NCI-H510A treated with DMSO at 0.1 percent for 48 hours (cell line): ENCODE results near the gene MGAT4A.
"Not testable (repeated sequence)": the region's sequence is repeated elsewhere in the genome, so short reads cannot be mapped to it uniquely, and the experiment has no call there.

Experiments used
- DNase-seq: peaks from one replicate; lab custom pipeline; 2025; lab: John Stamatoyannopoulos, UW

The MGAT4A gene

DNA sequence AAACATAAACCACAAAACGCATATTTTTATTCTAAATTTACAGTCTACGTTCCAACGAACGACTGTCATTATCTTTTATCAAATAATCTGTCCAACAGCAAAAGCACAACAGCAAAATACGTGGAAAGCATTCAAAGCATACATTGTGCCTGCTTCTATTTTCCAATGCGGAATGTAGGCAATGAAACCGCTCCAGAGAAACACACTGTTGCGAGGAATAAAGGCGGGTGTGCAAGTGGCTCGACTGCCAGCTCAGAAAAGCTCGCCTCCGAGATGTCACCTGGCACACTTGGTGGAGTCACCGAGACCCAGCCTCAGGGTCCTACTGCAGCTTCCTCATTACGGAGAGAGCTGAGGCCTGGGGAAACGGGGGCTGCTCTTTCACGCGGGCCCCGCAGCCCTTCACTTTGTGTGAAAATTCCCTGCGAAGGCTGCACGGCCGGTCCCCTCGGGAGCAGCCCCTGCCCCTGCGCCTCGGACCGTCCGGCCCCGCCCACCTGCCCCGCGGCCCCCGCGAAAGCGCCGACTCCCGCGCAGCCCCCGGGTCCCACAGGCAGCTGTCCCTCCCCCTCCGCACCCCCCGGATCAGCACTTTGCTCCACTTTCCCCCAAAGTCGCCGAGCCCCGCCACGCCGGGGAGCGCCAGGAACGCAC is 752 bp downstream of the MGAT4A start:
- DNase-seq = peak; percentile 37

DNA sequence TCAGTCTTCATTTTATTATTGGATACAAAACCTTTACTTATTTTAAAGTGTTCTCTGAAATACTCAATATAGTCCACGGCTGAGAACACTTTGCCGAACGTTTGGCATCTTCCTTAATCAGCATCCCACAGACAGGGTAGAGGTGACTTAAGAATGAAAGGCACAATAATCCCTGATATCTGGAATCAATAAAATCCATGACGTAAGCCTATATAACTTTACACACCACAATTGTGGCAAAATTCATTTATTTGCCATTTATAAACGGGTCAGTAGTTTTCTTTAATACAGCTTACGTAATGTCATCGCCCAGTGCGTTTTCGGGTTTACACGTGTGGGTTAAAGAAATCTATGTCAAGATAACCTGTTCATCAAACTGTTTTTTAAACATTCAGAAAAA is 1.3 kb downstream of the MGAT4A start:
- no peak for DNase-seq

DNA sequence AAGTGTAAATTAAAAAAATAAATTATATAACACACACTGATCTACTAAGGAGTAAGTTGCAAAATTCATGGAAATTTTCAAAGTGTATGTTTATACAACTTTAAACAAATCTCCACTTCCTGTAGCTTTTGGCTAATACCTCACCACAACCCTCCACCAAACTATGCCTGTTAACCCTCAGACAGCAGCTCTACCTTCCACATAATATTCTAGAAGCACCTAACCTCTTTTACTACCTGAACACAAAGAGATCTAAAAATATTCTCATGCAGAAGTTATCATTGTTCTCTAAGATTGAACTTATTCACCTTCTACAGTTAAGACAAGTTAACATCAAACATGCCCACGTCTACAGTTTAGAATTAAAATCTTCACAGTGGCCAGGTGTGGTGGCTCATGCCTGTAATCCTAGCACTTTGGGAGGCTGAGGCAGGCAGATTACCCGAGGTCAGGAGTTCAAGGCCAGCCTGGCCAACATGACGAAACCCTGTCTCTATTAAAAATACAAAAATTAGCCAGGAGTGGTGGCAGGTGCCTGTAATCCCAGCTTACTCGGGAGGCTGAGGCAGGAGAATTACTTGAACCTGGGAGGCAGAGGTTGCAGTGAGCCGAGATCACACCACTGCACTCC is 2.7 kb downstream of the MGAT4A start:
- DNase-seq = not testable (repeated sequence)

DNA sequence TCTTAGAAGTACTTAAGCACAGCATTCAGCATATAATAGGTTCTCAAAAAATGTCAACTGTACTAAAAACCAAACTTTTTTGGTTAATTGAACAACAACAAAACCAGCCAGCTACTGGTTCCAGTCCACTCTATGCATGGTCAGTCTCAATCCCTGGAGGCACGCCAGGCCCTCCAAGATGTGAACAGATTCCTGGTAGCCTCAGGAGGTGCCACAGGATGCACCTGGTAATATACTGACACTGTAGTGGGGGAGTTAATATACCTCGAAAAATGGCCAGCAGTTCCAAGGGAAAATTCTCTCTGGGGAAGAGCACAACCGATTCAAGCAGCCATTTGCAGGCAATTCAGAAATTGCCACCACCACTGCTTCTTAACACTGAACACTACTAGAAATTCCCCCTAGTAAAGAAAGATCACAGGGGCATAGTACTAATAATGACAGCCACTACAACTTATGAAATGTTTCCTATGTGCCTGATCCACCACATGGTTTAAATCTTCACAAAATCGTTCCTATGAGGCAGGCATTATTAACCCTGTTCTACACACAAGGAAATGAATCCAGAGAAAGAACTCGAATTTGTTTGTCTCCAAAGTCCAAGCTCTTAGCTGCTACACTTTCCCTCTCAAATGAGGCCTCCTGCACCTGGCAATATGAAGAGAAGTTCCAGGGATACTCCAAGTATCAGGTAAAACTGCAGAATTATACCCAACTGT is 3.4 kb downstream of the MGAT4A start:
- no peak for DNase-seq

DNA sequence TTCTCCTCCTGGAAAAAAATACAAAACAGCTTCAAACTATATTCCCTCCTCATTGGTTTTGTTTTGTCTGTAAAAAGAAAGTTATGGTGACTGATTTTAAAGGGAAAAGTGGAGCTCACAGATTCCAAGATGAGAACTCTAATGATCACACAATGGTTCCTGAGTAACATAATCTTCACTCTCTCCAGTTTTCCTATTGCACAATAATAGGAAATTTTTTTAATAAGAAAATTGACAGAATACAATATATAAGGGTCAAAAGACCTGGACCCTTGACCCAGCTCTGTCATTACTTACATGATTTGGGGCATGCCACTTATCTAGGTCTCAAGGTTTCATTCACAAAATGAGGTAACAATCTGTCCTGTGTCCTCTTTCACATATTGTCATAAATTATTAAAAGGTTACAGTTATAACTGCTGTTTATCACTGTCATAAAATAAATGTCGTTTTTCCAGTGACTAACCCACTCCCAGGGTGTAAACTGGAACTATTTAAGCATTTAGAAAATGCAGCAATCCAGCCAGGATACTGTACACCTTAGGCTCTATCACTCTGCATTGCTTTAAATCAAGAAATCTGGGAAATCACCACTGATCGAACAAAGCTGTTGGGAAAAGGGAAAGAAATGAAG is 4.1 kb downstream of the MGAT4A start:
- DNase-seq = no peak

DNA sequence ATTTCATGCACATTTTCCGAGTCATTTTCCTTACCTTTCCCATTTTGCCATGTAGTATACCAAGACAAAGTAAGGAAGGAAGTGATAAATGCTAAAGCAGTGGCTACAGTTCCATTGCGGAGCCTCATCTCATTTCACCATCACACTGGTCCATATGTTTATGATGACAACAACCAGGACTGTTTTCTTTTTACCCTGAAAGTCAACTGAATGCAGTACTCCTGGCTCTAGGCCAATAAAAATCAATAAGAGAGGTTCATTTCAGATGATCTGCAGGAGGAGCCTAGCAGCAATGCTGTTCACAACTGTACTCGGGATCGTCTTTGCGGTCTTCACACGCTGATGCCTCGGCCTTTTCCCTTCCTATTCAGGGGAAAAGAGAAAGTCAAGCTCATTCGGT is 4.7 kb downstream of the MGAT4A start:
- DNase-seq = no peak

DNA sequence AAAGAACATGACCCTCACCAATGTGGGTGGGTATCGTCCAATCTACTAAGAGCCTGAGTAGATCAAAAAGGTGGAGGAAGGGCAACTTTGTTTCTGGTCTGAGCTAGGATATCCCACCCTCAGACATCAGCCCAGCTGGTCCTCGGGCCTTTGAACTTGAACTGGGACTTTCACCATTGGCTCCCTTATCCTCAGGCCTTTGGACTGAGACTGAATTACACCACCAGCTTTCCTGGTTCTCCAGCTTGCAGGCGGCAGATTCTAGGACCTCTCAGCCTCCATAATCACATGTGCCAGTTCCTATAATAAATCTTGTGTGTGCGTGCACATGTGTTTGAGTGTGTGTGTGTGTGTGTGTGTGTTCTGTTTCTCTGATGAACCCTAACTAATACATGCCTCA is 10.6 kb downstream of the MGAT4A start:
- DNase-seq = no peak

DNA sequence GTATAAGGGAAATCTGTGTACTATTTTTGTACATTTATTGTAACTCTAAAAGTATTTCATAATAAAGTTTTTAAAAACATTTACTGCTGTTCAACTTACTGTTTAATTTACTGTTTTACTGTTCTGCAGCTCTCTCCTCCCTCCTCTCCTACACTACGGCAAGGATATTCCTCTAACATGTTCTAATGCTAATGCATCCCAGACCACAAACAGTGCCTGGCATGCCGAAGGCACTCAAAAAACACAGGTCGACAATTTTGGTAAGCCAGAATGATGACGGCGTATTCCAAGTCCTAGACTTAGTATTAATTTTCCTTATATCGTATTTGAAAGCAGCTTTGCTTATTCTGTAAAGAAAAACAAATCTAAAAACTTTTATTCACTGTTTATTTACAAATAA is 13.3 kb downstream of the MGAT4A start:
- no peak for DNase-seq

DNA sequence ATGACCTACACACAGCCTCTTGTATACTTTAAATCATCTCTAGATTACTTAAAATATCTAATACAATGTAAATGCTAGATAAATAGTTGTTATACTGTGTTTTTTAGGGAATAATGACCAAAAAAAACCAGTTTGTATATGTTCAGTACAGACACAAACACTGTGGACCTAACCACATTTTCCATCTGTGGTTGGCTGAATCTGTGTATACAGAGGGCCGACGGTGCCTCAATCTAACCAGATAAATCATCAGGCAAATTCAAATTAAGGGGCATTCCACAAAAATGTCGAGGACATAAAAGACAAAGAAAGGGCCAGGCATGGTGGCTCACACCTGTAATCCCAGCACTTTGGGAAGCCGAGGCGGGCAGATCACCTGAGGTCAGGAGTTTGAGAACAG is 14.1 kb downstream of the MGAT4A start:
- DNase-seq = no peak

DNA sequence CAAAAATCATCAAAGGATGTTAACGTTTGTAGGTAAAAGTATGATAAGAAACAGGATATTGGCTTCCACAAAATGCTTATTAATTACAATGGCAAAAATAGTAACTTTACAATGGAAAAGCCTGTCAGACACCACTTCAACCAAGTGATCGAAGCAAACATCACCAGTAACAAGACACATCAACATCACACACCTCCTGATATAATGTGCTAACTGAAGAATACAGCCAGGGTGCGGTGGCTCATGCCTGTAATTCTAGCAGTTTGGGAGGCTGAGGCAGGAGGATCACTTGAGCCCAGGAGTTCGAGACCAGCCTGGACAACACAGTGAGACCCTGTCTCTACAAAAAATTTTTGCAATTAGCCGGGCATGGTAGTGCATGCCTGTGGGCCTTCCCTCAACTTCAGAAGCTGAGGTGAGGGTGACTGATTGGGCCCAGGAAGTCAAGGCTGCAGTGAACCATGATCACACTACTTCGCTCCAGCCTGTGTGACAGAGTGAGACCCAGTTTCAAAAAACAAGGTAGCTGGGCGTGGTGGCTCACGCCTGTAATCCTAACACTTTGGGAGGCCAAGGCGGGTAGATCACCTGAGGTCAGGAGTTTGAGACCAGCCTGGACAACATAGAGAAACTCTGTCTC is 15.0 kb downstream of the MGAT4A start:
- DNase-seq = no peak

DNA sequence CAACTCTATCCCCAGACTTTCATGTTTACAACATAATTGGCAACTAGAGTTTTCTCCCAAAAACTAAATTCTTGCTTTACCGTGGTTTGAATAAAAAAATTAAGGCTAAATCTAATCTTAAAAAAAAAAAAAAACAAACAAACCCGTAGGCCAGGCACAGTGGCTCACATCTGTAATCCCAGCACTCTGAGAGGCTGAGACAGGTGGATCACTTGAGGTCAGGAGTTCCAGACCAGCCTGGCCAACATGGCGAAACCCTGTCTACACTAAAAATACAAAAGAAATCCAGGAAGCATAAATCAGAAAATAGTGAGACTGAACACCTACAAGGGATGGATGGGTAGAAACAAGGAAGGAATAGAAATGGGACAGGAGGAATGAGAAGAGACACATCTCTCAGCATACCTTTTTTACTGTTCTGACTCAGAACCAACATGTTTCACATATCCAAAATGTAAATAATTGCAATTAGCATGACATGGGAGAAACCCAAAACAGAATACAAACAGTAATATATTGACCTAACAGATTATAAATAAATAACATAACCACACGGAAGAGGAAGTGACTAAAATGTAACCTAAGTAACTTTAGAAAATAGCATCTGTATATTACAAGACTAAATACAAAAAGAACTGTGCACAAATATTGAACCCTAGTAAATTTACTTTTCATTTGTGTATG is 17.5 kb downstream of the MGAT4A start:
- DNase-seq = no peak

DNA sequence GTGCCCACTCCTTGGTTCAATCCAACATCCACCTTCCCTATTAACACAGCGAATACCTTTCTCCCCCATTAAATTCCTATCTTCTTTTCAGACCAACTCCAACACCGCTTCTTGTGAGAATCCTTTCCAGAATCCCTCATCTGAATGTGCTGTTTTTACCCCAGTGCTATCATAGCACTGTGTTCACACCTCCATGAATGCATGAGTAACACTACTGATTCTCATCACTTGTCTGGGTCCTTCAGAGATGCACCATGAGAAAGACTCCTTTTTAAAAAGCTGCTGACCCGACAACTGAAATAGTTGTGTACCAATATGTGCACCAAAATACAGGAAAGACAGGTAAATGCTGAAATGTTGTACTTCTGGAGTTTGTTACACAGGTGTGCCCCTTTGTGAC is 18.8 kb downstream of the MGAT4A start:
- DNase-seq = no peak

DNA sequence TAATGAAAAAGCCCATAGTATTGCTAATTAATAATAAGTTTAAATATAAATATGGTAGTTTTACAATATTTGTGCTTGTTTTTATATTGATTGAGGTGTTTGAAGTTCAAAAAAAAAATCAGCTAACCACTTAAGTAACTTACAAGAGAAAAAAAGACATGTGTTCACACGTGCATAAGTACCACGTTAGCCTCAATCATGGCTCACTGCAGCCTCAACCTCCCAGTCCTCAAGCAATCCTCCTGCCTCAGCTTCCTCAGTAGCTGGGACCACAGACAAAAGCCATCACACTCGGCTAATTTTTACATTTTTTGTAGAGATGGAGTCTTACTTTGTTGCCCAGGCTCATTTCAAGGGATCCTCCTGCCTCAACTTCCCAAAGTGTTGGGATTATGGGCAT is 19.4 kb downstream of the MGAT4A start:
- no peak for DNase-seq

DNA sequence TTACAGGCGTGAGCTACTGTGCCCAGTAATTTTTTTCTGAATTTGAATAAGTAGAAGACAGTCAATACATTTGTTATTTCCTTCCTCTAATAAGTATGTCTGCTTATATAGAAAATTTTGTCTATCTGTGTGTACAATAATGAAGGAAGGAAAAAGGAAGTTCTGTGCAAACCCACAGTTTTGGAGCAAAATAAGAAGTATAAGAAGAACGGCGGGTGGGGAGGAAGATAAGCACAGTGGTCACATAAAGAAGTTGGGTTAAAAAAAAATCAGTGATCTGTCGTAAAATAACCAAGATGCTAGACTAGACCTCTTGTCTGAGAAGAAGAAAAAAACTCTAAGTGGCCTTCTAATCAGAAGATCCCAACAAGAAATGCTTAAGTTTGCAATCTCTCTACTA is 20.2 kb downstream of the MGAT4A start:
- DNase-seq = no peak

DNA sequence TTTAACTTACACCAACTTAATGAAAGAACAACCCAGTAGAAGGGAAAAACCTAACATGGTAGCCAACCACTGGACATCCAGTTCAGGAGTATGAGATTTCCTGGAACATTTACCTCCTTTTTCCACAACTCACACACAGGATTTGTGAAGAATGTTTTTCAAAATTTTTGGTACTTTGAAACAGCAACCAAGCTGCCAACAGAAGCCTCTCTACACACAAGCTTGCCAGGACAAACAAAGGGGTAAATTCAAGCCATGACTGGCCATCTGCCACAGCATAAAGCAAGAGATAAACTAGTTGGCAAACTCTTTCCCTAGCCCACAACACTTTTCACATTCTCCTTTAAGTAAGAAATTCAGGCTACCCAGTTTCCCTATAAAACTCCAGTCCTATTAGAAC is 21.4 kb downstream of the MGAT4A start:
- DNase-seq = no peak

DNA sequence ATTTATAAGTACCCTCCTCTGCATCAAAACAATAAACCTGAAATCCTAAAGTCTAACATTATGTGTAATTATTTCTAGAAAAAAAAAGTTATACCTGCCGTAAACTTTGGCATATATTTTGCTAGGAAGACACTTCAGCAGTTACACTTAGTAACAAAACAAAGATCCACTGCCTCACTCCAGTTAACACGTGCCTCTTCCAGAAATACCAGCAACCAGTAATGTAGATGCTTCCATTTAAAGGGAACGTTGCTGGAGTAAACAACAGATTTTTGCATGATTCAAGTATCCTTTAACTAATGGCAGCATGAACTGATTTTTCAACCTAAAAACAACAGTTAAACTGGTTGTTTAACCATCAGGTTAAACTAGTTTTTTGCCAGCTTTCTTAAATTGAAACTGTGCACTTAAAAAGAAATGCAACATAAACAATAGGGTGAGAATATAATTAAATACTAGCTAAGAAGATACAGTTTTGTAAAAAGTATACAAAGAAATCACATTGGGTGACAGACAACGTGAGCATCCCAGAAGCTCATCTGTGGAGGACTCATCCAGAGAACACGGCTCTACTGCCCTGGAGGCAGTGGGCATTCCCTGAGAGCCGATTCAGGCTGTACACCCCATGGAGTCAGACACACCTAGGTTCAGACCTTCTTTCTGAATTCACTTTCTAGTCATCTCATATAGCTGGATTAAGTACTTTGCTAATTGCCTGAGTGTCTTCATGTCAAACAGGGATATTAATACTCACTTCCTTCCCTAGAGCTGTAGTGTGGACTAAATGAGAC is 22.3 kb downstream of the MGAT4A start:
- DNase-seq = no peak

DNA sequence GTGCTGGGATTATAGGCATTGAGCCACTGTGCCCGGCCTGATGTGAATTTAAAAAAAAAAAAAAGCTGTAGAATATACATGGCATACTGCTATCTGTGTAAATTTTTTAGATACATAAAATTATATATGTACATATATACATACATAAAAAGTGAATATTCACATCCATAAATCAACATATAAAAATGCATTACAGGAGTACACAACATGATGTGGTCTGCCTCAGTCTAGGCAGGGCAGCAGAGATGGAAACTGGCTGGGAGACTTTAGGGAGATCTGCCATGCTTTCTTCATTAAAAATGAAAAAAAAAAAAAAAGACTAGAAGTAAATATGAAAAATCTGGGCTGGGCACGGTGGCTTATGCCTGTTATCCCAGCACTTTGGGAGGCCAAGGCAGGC is 24.3 kb downstream of the MGAT4A start:
- DNase-seq = no peak

DNA sequence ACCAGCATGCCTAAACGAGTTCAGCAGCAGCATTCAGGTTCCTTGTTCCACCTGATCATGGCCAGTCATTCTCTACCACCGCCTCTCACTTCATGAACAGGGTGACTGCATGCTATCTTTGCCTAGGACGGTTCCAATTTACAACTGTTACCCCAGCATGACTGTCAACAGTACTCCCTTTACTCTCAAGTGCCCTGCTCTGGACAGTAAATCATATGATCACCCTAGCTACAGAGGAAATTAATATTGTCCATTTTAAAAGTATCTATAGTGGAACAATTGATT is 25.7 kb downstream of the MGAT4A start:
- peak; percentile 67 for DNase-seq

DNA sequence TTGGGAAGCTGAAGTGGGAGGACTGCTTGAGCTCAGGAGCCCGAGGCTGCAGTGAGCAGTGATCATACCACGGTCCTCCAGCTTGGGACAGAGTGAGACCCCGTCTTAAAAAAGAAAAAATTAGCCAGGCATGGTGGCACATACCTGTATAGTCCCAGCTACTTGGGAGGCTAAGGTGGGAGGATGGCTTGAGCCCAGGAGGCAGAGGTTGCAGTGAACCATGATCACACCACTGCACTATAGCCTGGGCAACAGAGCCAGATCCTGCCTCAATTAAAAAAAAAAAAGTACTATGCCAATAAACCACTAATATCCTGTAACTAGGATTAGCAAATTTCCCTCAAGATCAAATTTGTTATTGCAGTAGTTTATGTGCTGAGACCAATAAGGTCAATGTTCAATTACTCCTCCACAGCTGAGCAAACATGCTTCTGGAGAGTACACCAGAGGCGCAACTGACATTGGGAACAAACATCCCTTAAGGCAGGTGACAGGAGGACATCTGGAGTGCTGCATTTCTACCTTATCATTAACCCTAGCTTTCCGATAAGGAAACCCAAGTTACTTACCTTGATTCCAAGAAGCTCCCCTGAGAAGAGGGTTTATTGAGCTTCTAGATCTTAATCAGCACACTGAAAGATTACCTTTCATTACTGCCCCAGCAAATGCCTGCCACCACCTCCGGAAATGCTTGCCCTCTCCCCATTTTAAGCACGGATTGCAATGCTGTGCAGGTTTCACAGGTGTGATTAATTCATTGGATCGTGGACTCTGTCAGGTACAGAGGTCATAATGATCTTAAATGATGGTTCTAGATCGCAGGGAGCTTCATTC is 26.2 kb downstream of the MGAT4A start:
- peak; percentile 82 for DNase-seq

DNA sequence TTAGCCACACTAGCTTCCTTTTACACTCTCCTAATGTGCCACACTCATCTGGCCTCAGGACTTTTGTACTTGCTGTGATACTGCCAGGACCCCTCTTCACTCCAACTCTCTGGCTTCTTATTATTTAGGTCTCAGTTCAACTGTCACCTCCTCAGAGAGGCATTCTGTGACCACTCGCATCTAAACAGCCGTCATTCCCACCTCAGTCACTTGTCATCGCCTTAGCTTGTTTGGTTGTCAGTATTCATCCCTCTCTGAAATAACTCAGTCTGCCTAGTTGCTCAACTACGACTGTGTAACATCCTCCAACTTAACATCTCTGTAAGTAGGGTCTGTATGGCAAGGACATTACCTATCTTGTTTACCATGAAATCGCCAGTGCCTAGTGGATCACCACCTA is 27.2 kb downstream of the MGAT4A start:
- no peak for DNase-seq
